ENCODE data around the gene CERS6. TPM values are rescaled to one million over a fixed set of nuclear protein-coding genes. Genes with fewer than 3 reads are reported as not detected.

Gene CERS6
- total and polyA plus RNA-seq, 10 donors: 2.5 to 22.3 (median 12.8) TPM

DNA sequence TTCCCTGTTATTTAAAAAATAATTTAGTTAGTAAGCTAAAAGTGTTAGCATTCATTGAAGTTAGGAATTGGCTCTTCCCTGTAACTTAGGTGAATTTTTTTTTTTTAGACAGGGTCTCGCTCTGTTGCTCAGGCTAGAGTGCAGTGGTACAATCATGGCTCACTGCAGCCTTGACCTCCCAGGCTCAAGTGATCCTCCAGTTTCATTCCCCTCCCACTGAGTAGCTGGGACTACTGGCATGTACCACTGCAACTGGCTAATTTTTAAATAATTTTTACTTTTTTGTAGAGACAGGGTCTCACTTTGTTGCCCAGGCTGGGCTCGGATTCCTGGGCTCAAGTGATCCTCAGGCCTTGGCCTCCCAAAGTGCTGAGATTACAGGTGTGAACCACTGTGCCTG is 66.4 kb downstream of the CERS6 start:
- DNase-seq: no peak
- 87 to 96% (median 93%) methylated on average over 2 of the region's 2 CpGs for WGBS, 5 donors
- Histone ChIP-seq H3K9me3 (no peaks in the 10 kb centered on the region), H3K4me1 (peaks cover 3 to 34% (median 18%) of the 10 kb centered on the region in 6 donors), H3K36me3 (no peaks in the 10 kb centered on the region), H3K27me3 (replicated peaks in 1 of 7) (no peaks in the 10 kb centered on the region), H3K4me3 (no peak overlapping the region), H3K27ac (no peak overlapping the region)
- TF ChIP-seq, protein P1, sequence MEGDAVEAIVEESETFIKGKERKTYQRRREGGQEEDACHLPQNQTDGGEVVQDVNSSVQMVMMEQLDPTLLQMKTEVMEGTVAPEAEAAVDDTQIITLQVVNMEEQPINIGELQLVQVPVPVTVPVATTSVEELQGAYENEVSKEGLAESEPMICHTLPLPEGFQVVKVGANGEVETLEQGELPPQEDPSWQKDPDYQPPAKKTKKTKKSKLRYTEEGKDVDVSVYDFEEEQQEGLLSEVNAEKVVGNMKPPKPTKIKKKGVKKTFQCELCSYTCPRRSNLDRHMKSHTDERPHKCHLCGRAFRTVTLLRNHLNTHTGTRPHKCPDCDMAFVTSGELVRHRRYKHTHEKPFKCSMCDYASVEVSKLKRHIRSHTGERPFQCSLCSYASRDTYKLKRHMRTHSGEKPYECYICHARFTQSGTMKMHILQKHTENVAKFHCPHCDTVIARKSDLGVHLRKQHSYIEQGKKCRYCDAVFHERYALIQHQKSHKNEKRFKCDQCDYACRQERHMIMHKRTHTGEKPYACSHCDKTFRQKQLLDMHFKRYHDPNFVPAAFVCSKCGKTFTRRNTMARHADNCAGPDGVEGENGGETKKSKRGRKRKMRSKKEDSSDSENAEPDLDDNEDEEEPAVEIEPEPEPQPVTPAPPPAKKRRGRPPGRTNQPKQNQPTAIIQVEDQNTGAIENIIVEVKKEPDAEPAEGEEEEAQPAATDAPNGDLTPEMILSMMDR (IDR thresholded peaks at IDR 0.05 in 8 of 11, conservative IDR thresholded peaks at IDR 0.05 in 3 of 11): no peak
- TF ChIP-seq POLR2AphosphoS5 (IDR thresholded peaks at IDR 0.05): no peak
- TF ChIP-seq POLR2A (IDR thresholded peaks at IDR 0.05): no peak
- intact Hi-C loops (cut with DNase I; ENCODE audit: low total_unique reads): no loop called here

DNA sequence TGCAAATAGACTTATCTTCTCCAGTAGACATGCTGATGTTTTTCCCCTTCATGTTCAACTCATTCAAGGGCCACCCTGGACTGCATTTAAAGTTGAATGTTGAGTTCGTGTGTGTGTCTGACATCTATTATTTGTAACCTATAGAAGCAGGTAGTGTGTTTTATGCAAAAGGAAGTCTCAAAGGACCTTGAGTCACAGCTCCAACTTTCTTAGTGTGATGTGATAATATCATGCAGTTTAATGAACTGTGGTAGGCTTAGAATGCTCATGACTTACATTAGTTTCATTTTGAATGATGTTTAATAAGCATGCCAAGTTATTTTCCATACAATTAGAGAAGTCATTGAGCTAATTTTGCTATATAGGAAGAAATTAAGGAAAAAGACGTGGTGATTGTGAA is 67.9 kb downstream of the CERS6 start:
- Histone ChIP-seq H3K9me3 (no peaks in the 10 kb centered on the region), H3K36me3 (no peaks in the 10 kb centered on the region), H3K4me3 (no peak overlapping the region), H3K27ac (no peak overlapping the region), H3K27me3 (replicated peaks in 1 of 7) (no peaks in the 10 kb centered on the region), H3K4me1 (peaks cover 3 to 36% (median 13%) of the 10 kb centered on the region in 6 donors)
- no peak for TF ChIP-seq POLR2A (IDR thresholded peaks at IDR 0.05)
- TF ChIP-seq, protein P1 (IDR thresholded peaks at IDR 0.05 in 8 of 11, conservative IDR thresholded peaks at IDR 0.05 in 3 of 11): no peak
- TF ChIP-seq POLR2AphosphoS5 (IDR thresholded peaks at IDR 0.05): no peak
- DNase-seq: no peak
- 40 to 61% (median 46%) methylated on average over 2 of the region's 2 CpGs for WGBS, 5 donors
- intact Hi-C loops (cut with DNase I; ENCODE audit: low total_unique reads): no loop called here

DNA sequence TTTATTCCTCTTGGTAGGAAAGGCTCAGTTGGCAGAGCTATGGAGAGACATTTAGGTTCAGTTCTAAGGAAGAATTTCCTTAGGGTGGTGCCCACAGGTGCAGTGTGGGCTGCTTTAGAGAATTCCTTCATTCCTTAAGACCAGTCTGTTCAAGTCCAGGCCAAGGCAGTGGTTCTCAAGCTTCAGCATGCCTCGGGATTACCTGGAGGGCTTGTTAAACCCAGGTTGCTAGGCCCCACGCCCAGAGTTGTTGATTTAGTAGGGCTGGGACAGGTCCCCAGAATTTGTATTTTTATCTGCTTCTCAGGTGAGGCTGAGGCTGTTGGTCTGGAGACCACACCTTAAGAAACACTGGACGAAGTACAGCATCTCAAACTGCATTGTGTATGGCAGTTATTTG is 68.9 kb downstream of the CERS6 start:
- H3K36me3 ChIP-seq: no peaks in the 10 kb centered on the region
- H3K4me1 ChIP-seq: peaks cover 3 to 46% (median 13%) of the 10 kb centered on the region in 6 donors
- no peaks in the 10 kb centered on the region for H3K27me3 ChIP-seq (replicated peaks in 1 of 7)
- 92 to 96% (median 93%) methylated on average over 3 of the region's 3 CpGs for WGBS, 5 donors
- TF ChIP-seq POLR2A (IDR thresholded peaks at IDR 0.05) (no peak), POLR2AphosphoS5 (IDR thresholded peaks at IDR 0.05) (no peak)
- TF ChIP-seq, protein P1 (IDR thresholded peaks at IDR 0.05 in 8 of 11, conservative IDR thresholded peaks at IDR 0.05 in 3 of 11): no peak
- H3K4me3 ChIP-seq: no peak overlapping the region
- intact Hi-C loops (cut with DNase I; ENCODE audit: low total_unique reads): no loop called here
- H3K9me3 ChIP-seq: no peaks in the 10 kb centered on the region
- no peak for DNase-seq
- no peak overlapping the region for H3K27ac ChIP-seq

DNA sequence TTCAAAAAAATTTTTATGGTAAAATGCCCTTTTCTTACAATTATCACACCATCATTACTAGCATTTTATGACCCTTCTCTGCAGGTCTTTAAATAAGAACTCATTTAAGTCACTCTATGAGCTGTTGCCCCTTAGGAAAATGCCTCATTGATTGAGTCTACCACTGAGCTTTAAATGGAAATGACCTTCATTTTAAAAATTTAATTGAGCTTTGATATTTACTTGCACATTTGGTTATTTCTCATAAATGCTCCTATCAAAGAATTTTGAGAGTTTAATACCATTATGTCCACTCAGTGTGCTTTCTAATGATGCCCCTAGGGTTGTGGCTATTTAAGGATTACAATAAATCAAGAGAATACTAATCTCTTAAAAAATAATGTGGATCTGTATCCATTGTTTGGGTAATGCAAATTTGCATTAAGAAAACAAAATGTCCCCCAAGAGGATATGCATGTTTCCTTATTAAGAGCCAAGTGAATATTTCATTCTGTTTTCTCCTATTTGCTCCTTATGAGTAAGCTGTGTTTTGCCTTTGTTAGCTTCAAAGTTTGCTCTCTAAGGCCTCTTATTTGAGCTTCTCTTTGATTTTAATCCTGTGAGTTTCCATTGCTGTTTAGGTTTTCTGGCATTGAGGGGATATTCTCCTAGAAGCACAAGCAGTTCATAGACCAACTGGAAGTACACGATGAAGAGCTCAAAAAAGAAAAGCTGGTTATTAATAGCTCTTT is 69.8 kb downstream of the CERS6 start:
- DNase-seq: no peak
- Histone ChIP-seq H3K9me3 (no peaks in the 10 kb centered on the region), H3K27me3 (replicated peaks in 1 of 7) (no peaks in the 10 kb centered on the region), H3K4me3 (no peak overlapping the region), H3K27ac (no peak overlapping the region), H3K36me3 (no peaks in the 10 kb centered on the region), H3K4me1 (peaks cover 3 to 52% (median 16%) of the 10 kb centered on the region in 6 donors)
- 72 to 95% (median 83%) methylated on average over 1 of the region's 1 CpG for WGBS, 5 donors
- TF ChIP-seq POLR2AphosphoS5 (IDR thresholded peaks at IDR 0.05) (no peak), POLR2A (IDR thresholded peaks at IDR 0.05) (no peak)
- TF ChIP-seq, protein P1 (IDR thresholded peaks at IDR 0.05 in 8 of 11, conservative IDR thresholded peaks at IDR 0.05 in 3 of 11): no peak
- intact Hi-C loops (cut with DNase I; ENCODE audit: low total_unique reads): no loop called here

Measured in spleen (tissue), 11 donors.